NCI-H2081 (cell line): ENCODE results near the gene CTTNBP2NL.
A peak's percentile ranks its signal among the peaks of the same experiment; 100 is the strongest.

ENCODE experiments used
- DNase-seq, 2 experiments: peaks; one replicate each; lab custom pipeline; 2025; lab: John Stamatoyannopoulos, UW

CTTNBP2NL gene

DNA sequence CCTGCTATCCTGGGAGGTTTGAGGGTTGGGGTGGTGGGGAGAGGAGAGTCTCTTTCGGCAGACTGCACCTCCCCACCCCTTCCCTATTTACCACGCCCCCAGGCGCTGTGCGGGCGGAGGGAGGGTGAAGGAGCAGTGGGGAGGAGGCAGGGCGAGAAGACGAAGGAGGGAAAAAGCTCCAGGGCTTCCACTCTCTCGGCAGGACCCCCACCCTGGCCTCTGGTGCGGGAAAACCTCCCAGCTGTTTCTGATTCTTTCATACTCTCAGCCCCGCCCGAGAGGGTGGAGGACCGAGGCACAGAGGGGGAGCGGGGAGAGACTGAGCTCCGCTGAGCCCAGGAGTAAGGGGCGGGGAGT is 111.9 kb downstream of the CTTNBP2NL start:
- no peak for DNase-seq

DNA sequence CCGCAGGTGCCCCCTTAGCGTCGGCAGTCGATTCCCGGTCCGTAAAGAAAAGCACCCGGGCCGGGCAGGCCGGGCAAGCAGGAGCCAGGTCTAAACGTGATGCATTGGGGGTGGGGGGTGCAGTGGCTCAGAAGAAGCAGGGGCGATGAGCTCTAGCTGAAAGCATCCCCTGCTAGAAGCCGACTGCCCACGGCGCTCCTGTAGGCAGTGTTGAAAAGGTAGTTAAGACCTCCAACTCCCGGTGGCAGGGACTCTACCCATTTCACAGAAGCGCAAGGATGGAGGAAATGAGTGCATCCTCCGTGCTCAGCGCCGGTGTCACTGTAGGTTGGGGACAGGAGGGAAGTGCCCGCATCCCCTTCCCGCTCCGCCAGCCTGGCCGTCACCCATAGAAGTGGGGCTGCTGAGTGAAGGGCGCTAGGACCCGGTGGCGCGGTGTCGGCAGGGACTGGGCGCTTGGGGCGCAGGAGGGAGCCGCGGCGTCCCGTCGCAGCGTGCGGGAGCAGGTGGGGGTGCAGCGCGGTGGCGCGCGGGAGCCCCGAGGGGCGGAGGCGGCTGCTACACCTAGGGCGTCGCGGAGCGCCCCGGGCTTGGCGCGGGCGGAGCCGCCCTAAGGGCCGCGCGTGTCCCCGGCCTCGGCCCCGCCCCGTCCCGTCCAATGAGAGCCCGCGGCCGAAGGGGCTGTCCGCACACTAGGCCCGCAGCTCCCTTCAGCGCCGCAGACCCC is 112.4 kb downstream of the CTTNBP2NL start, which contains the start of gene WNT2B:
Gene WNT2B (plus strand): TSS at position 688 of the 727 bp plus-strand sequence. CDS start 298 bp downstream, outside the sequence.
- peak in 1 of 2 experiments; percentile 17 for DNase-seq

GRCh38 chr1:112509005-112509659 is 113.1 kb downstream of the CTTNBP2NL start:
- no peak for DNase-seq

- DNase-seq: no peak
These were observed 113.7 kb downstream of the CTTNBP2NL start for GRCh38 chr1:112509660-112510178.

DNA sequence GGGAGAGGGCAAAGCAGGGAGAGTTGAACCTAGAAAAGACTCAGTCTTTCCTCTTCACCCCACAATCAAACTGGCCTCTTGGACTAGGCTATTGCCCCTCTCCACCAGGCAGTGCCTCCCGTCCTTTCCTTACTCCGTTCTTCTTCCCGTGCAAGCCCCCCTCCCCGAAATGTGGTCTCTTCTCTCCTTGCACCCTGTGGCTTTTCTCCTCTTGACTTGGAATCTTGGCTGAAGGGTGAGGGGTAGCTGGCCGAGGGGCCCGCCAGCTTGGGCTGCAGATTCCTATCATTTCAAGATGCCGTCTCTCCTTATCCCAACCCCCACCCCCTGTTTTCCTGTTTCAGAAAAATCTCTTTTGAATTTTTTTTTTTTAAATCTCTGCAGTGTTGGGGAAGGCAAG is 114.3 kb downstream of the CTTNBP2NL start:
- no peak for DNase-seq
